ENCODE results near the gene FAM120A.

- TF ChIP-seq PAX5 (IDR thresholded peaks at IDR 0.05; ENCODE audit: insufficient read depth, low read length, severe bottlenecking) = no peak
- TF ChIP-seq POU2F2 (IDR thresholded peaks at IDR 0.05; ENCODE audit: low read depth, low read length) = no peak
- no peak for TF ChIP-seq POLR2A (IDR thresholded peaks at IDR 0.05; ENCODE audit: low read depth, low read length)
- TF ChIP-seq POLR2AphosphoS5 (IDR thresholded peaks at IDR 0.05; ENCODE audit: low read depth, low read length) = no peak
These were observed 122.8 kb downstream of the FAM120A start for GRCh38 chr9:93574091-93574899.

Data from GM12891 (cell line).